K562 (cell line): ENCODE data around the gene RBM20. TPM values are rescaled to one million over a fixed set of nuclear protein-coding genes. Genes with fewer than 3 reads are reported as not detected.

Experiments
- HMG20A ChIP-seq: fragments of 450-650 bp; formaldehyde crosslinking; conservative IDR thresholded peaks from 2 replicates; pipeline ENCODE4 v1.4.0; 2020; ENCODE audit warnings: mild to moderate bottlenecking, mixed read lengths
- L3MBTL2 ChIP-seq: fragments of 450-650 bp; IDR thresholded peaks from 2 replicates; pipeline ENCODE4 v1.6.1; 2016; ENCODE audit warnings: mild to moderate bottlenecking, moderate library complexity
- NCOA4 ChIP-seq: fragments of 450-650 bp; IDR thresholded peaks from 2 replicates; pipeline ENCODE4 v1.6.1; 2018; ENCODE audit warnings: mild to moderate bottlenecking; ENCODE audit not compliant: partially characterized antibody
- NFE2 ChIP-seq: IDR thresholded peaks from 2 replicates; pipeline ENCODE4 v1.6.1; 2014; ENCODE audit warnings: antibody characterized with exemption, low read depth
- POLR2H ChIP-seq: IDR thresholded peaks from 2 replicates; pipeline ENCODE4 v1.6.1; 2016; ENCODE audit warnings: missing genetic modification characterization, low read depth, mild to moderate bottlenecking, control low read depth, missing compliant biosample characterization, moderate library complexity
- SMAD3 ChIP-seq: fragments of 450-650 bp; formaldehyde crosslinking; conservative IDR thresholded peaks from 2 replicates; pipeline ENCODE4 v1.4.0; 2020; ENCODE audit warnings: mild to moderate bottlenecking
- TSHZ1 ChIP-seq: fragments of 250-450 bp; sonication (Bioruptor Pico); IDR thresholded peaks from 2 replicates; pipeline ENCODE4 v1.4.0; 2020; ENCODE audit warnings: mild to moderate bottlenecking, moderate library complexity
- ZNF589 ChIP-seq: fragments of 200-800 bp; sonication (Bioruptor generic); IDR thresholded peaks from 2 replicates; pipeline ENCODE4 v1.6.1; 2016; ENCODE audit warnings: low read depth, missing genetic modification characterization, missing compliant biosample characterization
- polyA plus RNA-seq, 8 experiments: library from polyadenylated mRNA; depleted of rRNA in 4 of 8; stranded (reverse) in 5 of 8; unstranded in 3 of 8; fragments of >200 nt; fragmentation: Nextera tagmentation in 2 of 8; fragmentation: Illumina TruSeq in 1 of 8; extraction: Ambion mirVana in 2 of 8; extraction: Trizol in 1 of 8; gene quantifications; 2 replicates each; pipeline versions ENCODE4 v1.2.1 to v1.2.3, GENCODE V29; 2011 to 2014; ENCODE audit warnings: inconsistent platforms in 1 of 8, missing spikeins in 1 of 8
- total RNA-seq, 7 experiments: library from RNA; depleted of rRNA in 6 of 7; stranded (reverse); fragments of >200 nt in 6 of 7; fragmentation: Illumina TruSeq in 2 of 7; extraction: Trizol in 2 of 7; gene quantifications; 2 replicates each; pipeline versions ENCODE4 v1.2.1 to v1.2.3, GENCODE V29; 2011 to 2021; ENCODE audit warnings: low replicate concordance in 1 of 7

RBM20 gene
- total and polyA plus RNA-seq, 9 of the 15 experiments (the other 6 are each of a cell fraction or from before 2014, with no cell fraction given) = 0.63 to 5.7 (median 3.2) TPM

- TF ChIP-seq ZNF589 (no peak; the same call in 1 of the 2 replicates), NFE2 (peak; percentile 64), NCOA4 (no peak), SMAD3 (no peak), HMG20A (CRISPR knock-in tag) (no peak), L3MBTL2 (peak; percentile 28; the same call in 1 of the 2 replicates), POLR2H (tag) (peak; percentile 26; the same call in 1 of the 2 replicates), TSHZ1 (CRISPR knock-in tag) (no peak)
Measured at GRCh38 chr10:110764793-110765512, 120.8 kb downstream of the RBM20 start (continued).
